Measurements from ENCODE around the gene CDH4. TPM values are rescaled to one million over a fixed set of nuclear protein-coding genes. Genes with fewer than 3 reads are reported as not detected.

CDH4 gene
- total RNA-seq, 1 donor from 2014 or later, result 8.9 TPM

- H3K9me3 Mint-ChIP-seq, result peaks cover 2% of the 10 kb centered on the region
- DNase-seq (ENCODE audit: low read depth, low spot score), result no peak
- peaks cover 3% of the 10 kb centered on the region for H3K36me3 Mint-ChIP-seq (ENCODE audit: low read depth)
- H3K4me3 Mint-ChIP-seq, result no peak overlapping the region
- peaks cover 14% of the 10 kb centered on the region for H3K4me1 Mint-ChIP-seq
- no peaks in the 10 kb centered on the region for H3K27me3 Mint-ChIP-seq (ENCODE audit: low read depth)
- no peak overlapping the region for H3K27ac Mint-ChIP-seq (ENCODE audit: unreplicated experiment)
- TF ChIP-seq CTCF (conservative IDR thresholded peaks at IDR 0.05), result no peak
Measured at GRCh38 chr20:61287583-61288275, 35.7 kb downstream of the CDH4 start.

GRCh38 chr20:61288331-61288784, 36.3 kb downstream of the CDH4 start:
- H3K4me3 Mint-ChIP-seq, result no peak overlapping the region
- peaks cover 14% of the 10 kb centered on the region for H3K4me1 Mint-ChIP-seq
- no peaks in the 10 kb centered on the region for H3K27me3 Mint-ChIP-seq (ENCODE audit: low read depth)
- peaks cover 2% of the 10 kb centered on the region for H3K9me3 Mint-ChIP-seq
- no peak overlapping the region for H3K27ac Mint-ChIP-seq (ENCODE audit: unreplicated experiment)
- TF ChIP-seq CTCF (conservative IDR thresholded peaks at IDR 0.05), result no peak
- H3K36me3 Mint-ChIP-seq (ENCODE audit: low read depth), result peaks cover 3% of the 10 kb centered on the region
- DNase-seq (ENCODE audit: low read depth, low spot score), result no peak

DNA sequence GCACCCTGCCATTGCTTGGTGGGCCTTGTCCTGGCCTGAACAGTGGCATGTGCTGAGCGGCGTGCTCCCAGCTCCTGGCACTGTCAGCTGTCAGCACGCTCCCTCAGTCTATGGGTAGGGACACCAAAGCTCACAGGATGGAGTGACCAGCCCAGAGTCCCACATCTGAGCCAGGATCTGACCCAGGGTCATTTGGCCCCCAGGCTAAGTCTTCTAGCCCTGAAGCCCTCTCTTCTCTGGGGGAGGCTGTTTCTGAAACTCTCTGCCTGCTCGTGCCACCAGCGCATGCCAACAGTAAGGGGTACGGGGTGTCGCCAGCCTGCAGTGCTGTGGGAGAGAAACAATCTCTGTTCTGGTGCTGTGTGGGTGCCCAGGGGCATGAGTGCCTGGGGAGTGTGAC, 37.1 kb downstream of the CDH4 start:
- Mint-ChIP-seq H3K4me3 (no peak overlapping the region), H3K36me3 (ENCODE audit: low read depth) (peaks cover 3% of the 10 kb centered on the region), H3K9me3 (peaks cover 2% of the 10 kb centered on the region), H3K4me1 (peaks cover 14% of the 10 kb centered on the region), H3K27me3 (ENCODE audit: low read depth) (no peaks in the 10 kb centered on the region), H3K27ac (ENCODE audit: unreplicated experiment) (peak overlapping the region; percentile 24)
- no peak for DNase-seq (ENCODE audit: low read depth, low spot score)
- TF ChIP-seq CTCF (conservative IDR thresholded peaks at IDR 0.05), result no peak

DNA sequence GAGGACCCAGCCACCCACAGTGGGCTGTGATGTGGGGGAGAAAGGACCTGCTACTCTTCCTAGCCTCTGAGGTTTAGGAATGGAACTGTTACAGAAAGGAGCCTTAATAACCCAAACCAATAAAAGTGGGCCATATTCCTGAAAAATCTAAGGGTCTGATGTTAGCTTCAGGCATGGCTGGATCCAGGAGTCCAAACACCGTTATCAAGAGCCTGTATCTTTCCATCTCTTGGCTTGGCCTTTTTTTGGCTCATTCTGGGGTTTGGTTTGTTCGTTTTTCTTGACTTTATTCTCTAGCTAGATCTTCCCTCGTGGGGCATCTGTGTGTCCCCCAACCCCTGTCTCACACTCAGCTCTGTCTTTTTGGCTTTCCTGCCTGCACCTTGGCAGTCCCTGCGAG, 38.7 kb downstream of the CDH4 start:
- Mint-ChIP-seq H3K4me3 (no peak overlapping the region), H3K4me1 (peaks cover 23% of the 10 kb centered on the region), H3K36me3 (ENCODE audit: low read depth) (peaks cover 3% of the 10 kb centered on the region), H3K27ac (ENCODE audit: unreplicated experiment) (no peak overlapping the region), H3K27me3 (ENCODE audit: low read depth) (no peaks in the 10 kb centered on the region), H3K9me3 (peaks cover 2% of the 10 kb centered on the region)
- no peak for TF ChIP-seq CTCF (conservative IDR thresholded peaks at IDR 0.05)
- DNase-seq (ENCODE audit: low read depth, low spot score), result no peak

DNA sequence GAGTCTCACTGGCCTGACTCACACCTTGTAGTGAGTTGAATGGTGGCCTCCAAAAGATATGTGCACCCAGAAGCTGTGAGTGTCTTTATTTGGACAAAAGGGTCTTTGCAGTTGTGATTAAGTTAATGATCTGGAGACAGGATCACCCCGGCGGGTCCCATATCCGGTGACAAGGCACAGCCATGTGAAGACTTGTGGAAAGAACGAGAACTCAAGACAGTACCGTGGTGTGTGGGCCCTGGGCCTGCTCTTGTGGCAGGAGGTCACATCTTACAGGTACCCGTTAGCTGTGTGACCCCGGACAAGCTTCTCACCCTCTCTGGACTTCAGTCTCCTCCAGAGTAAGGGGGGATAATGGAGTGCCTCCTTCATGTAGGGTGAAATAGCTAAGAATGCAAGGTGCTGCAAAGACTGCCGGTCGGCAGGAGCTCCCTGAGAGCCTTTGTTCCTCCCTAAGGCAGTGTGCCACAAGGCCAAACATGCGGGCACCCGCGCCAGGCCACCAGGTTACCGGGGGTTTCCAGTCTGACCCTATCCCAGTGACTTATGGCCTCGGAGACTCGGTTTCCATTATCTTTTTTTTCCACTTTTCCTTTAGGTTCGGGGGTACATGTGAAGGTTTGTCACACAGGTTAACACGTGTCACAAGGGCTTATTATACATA, 39.2 kb downstream of the CDH4 start:
- H3K27ac Mint-ChIP-seq (ENCODE audit: unreplicated experiment), result no peak overlapping the region
- H3K9me3 Mint-ChIP-seq, result peaks cover 2% of the 10 kb centered on the region
- H3K36me3 Mint-ChIP-seq (ENCODE audit: low read depth), result peaks cover 3% of the 10 kb centered on the region
- DNase-seq (ENCODE audit: low read depth, low spot score), result no peak
- no peak overlapping the region for H3K4me3 Mint-ChIP-seq
- TF ChIP-seq CTCF (conservative IDR thresholded peaks at IDR 0.05), result no peak
- H3K4me1 Mint-ChIP-seq, result peaks cover 28% of the 10 kb centered on the region
- H3K27me3 Mint-ChIP-seq (ENCODE audit: low read depth), result no peaks in the 10 kb centered on the region

Data from neural crest cell (in vitro differentiated cells).